Osteocyte (in vitro differentiated cells): ENCODE measurements around the gene RPL13. TPM values are rescaled to one million over a fixed set of nuclear protein-coding genes. Genes with fewer than 3 reads are reported as not detected.
A peak's percentile ranks its signal among the peaks of the same experiment; 100 is the strongest.

ENCODE experiments used
- DNase-seq: peaks from one replicate; pipeline ENCODE4 v3.0.0; 2021; ENCODE audit warnings: mixed read lengths; ENCODE audit not compliant: unreplicated experiment; ENCODE audit errors: extremely low spot score
- H3K27ac Mint-ChIP-seq: one replicate; pipeline ENCODE4 v1.8.0; 2021; ENCODE audit warnings: mild to moderate bottlenecking, mixed read lengths; ENCODE audit not compliant: unreplicated experiment
- H3K27me3 Mint-ChIP-seq: one replicate; pipeline ENCODE4 v1.8.0; 2021; ENCODE audit warnings: mixed read lengths; ENCODE audit not compliant: unreplicated experiment
- H3K36me3 Mint-ChIP-seq: one replicate; pipeline ENCODE4 v1.8.0; 2021; ENCODE audit warnings: mixed read lengths; ENCODE audit not compliant: unreplicated experiment
- H3K4me1 Mint-ChIP-seq: one replicate; pipeline ENCODE4 v1.8.0; 2021; ENCODE audit warnings: mixed read lengths; ENCODE audit not compliant: unreplicated experiment
- H3K4me3 Mint-ChIP-seq: one replicate; pipeline ENCODE4 v1.8.0; 2021; ENCODE audit warnings: mild to moderate bottlenecking, moderate library complexity, mixed read lengths; ENCODE audit not compliant: unreplicated experiment
- H3K9me3 Mint-ChIP-seq: one replicate; pipeline ENCODE4 v1.8.0; 2021; ENCODE audit warnings: mixed read lengths; ENCODE audit not compliant: unreplicated experiment
- CTCF ChIP-seq: fragments of 200-600 bp; sonication (generic); IDR thresholded peaks from 2 replicates; pipeline ENCODE4 v1.5.0; 2021; ENCODE audit warnings: antibody characterized with exemption, mild to moderate bottlenecking, moderate library complexity
- total RNA-seq: library from RNA; stranded (reverse); gene quantifications from 2 replicates; pipeline ENCODE4 v1.2.1, GENCODE V29; 2021

Gene RPL13
- total RNA-seq, 1 donor from 2014 or later: 1,785 TPM

DNA sequence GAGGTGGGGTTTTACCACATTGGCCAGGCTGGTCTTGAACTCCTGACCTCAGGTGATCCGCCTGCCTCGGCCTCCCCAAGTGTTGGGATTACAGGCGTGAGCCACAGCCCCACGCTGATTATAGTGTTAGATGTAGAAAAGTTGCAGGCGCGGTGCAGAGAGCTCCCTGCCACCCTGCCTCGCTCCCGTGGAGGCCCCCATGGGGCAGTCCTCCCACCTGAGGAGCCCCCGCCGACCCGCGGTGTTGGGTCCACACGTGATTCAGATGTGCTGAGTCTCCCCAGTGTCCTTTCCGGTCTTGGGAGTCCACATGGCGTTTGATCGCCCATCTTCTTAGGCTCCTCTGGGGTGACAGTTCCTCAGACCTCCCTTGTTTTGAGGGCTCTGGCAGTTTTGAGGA is 5.2 kb upstream of the RPL13 start:
- Mint-ChIP-seq H3K9me3 (no peaks in the 10 kb centered on the region), H3K36me3 (peaks cover 18% of the 10 kb centered on the region), H3K27ac (no peak overlapping the region), H3K4me3 (no peak overlapping the region), H3K27me3 (no peaks in the 10 kb centered on the region), H3K4me1 (peaks cover 18% of the 10 kb centered on the region)
- no peak for TF ChIP-seq CTCF
- DNase-seq: no peak

- Mint-ChIP-seq H3K4me1 (peaks cover 19% of the 10 kb centered on the region), H3K36me3 (peaks cover 18% of the 10 kb centered on the region), H3K9me3 (no peaks in the 10 kb centered on the region), H3K4me3 (no peak overlapping the region), H3K27ac (no peak overlapping the region), H3K27me3 (no peaks in the 10 kb centered on the region)
- no peak for TF ChIP-seq CTCF
- no peak for DNase-seq
Observed at GRCh38 chr16:89555780-89556179, 4.7 kb upstream of the RPL13 start.

DNA sequence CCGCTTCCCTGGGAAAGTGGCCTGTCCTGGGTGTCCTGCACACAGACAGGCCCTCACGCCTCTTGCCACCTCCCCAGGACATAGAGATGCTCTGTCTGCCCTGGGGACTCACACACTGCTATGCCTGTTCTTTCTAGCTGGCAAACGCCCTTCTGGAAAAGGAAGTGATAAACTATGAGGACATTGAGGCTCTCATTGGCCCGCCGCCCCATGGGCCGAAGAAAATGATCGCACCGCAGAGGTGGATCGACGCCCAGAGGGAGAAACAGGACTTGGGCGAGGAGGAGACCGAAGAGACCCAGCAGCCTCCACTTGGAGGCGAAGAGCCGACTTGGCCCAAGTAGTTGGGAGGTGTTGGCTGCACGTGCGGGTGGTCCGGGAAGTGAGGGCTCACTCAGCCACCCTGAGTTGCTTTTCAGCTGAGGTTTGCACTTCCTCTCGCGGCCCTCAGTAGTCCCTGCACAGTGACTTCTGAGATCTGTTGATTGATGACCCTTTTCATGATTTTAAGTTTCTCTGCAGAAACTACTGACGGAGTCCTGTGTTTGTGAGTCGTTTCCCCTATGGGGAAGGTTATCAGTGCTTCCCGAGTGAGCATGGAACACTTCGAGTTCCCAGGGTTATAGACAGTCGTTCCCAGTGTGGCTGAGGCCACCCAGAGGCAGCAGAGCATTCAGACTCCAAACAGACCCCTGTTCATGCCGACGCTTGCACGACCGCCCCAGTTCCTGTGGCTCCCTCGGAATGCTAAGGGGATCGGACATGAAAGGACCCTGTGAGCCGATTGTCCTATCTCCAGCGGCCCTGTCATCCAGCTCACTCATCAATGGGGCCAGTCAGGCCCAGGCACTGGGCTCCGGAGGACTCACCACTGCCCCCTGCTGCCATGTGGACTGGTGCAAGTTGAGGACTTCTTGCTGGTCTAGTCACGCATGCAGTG is 3.5 kb upstream of the RPL13 start:
- peak; percentile 90 for DNase-seq
- H3K27me3 Mint-ChIP-seq: no peaks in the 10 kb centered on the region
- peak overlapping the region; percentile 14 for H3K4me3 Mint-ChIP-seq
- peak overlapping the region; percentile 41 for H3K27ac Mint-ChIP-seq
- peak; percentile 81 for TF ChIP-seq CTCF
- peaks cover 20% of the 10 kb centered on the region for H3K36me3 Mint-ChIP-seq
- peaks cover 26% of the 10 kb centered on the region for H3K4me1 Mint-ChIP-seq
- H3K9me3 Mint-ChIP-seq: no peaks in the 10 kb centered on the region

DNA sequence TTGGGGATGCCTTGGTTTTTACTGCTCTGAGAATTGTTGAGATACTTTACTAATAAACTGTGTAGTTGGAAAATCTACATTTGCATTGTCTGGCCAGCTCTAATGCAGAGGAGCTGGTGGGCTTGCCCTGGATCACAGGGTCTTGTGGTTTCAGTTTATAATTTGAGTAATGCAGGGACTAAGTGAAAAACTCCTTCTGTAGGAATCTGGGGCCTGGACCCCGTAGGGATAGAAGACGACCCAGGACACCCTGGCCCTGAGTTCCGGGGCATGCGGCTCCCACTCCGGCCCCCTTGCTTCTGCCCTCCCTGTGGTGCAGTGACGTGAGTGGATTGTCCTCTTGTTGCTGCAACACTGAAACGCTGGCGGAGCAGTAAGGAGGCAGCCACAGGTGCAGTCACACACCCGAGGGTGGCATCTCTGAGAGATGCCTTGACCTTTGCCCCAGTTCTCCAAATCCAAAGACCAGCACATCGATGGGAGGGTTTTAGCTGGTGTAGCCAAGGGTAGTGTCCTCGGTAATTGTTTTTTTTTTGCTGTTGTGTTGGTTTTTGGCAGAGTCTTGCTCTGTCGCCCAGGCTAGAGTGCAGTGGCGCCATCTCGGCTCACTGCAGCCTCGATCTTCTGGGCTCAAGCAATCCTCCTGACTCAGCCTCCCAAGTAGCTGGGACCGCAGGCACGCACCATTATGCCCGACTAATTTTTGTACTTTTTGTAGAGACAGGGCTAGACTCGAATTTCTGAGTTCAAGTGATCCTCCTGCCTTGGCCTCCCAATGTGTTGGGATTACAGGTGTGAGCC is 2.6 kb upstream of the RPL13 start:
- H3K4me3 Mint-ChIP-seq: peak overlapping the region; percentile 14
- no peaks in the 10 kb centered on the region for H3K9me3 Mint-ChIP-seq
- no peak for TF ChIP-seq CTCF
- H3K27me3 Mint-ChIP-seq: no peaks in the 10 kb centered on the region
- peaks cover 34% of the 10 kb centered on the region for H3K4me1 Mint-ChIP-seq
- H3K27ac Mint-ChIP-seq: peak overlapping the region; percentile 41
- no peak for DNase-seq
- H3K36me3 Mint-ChIP-seq: peaks cover 24% of the 10 kb centered on the region
